ENCODE data around the gene CD19. TPM values are rescaled to one million over a fixed set of nuclear protein-coding genes. Genes with fewer than 3 reads are reported as not detected.
"Not testable (repeated sequence)": the region's sequence is repeated elsewhere in the genome, so short reads cannot be mapped to it uniquely, and the experiment has no call there.

The CD19 gene
- total RNA-seq, 6 donors from 2014 or later, result 0.46 to 1.4 (median 0.89) TPM; not detected in 1

DNA sequence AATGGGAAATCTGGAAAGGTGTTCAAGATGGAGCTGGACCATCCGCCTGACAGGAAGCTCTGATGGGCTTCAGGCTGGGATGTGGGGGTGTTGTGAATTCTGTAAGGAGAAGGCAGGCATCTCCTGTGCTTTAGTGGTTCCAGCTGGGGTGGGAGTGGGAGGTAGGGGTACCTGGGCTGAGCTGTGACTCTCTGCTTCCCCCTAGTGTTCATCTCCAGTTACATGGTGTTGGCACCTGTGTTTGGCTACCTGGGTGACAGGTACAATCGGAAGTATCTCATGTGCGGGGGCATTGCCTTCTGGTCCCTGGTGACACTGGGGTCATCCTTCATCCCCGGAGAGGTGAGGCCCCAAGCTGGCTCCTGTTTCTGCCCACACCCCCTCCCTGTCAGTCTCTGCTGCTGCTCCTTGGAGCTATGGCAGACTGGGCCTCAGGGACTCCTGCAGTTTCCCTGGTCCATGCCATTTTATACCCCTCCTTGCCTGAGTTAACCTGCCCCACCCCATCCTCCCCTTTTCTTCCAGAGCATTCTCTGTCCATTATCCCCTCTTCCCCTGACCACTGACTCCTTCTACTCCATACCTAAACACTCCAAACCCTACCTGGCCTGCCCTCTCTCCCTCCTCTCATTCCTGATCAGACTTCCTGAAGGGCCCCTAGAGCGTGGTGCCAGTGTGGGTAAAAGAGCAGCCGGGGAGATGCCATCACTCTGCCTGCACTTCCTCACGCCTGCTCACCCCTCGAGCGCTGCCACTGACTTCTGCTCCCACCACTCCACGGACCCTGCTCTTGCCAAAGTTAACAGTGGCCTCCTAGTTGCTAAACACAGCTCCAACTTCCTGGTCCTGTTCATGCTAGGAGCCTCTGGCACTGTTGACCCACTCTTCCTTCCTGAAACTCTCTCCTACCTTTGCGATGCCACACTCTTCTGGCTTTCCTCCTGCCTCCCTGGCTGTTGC, 46.2 kb downstream of the CD19 start:
- peaks cover 5 to 51% (median 41%) of the 10 kb centered on the region in 4 donors for H3K36me3 ChIP-seq
- no peak for TF ChIP-seq POLR2A (IDR thresholded peaks at IDR 0.05)
- TF ChIP-seq, protein P1, sequence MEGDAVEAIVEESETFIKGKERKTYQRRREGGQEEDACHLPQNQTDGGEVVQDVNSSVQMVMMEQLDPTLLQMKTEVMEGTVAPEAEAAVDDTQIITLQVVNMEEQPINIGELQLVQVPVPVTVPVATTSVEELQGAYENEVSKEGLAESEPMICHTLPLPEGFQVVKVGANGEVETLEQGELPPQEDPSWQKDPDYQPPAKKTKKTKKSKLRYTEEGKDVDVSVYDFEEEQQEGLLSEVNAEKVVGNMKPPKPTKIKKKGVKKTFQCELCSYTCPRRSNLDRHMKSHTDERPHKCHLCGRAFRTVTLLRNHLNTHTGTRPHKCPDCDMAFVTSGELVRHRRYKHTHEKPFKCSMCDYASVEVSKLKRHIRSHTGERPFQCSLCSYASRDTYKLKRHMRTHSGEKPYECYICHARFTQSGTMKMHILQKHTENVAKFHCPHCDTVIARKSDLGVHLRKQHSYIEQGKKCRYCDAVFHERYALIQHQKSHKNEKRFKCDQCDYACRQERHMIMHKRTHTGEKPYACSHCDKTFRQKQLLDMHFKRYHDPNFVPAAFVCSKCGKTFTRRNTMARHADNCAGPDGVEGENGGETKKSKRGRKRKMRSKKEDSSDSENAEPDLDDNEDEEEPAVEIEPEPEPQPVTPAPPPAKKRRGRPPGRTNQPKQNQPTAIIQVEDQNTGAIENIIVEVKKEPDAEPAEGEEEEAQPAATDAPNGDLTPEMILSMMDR (IDR thresholded peaks at IDR 0.05), result peak in 3 of 6 experiments; percentile 8 to 33 (median 19)
- no peak for ATAC-seq (ENCODE audit: low FRiP score in 2 of 2)
- no peak for DNase-seq
- no peak overlapping the region for H3K4me3 ChIP-seq
- H3K27me3 ChIP-seq, result no peaks in the 10 kb centered on the region
- WGBS, 2 donors, result 69 to 77% methylated on average over 11 of the region's 11 CpGs
- H3K27ac ChIP-seq, result no peak overlapping the region
- H3K4me1 ChIP-seq, result peaks cover 13 to 38% (median 22%) of the 10 kb centered on the region in 4 donors
- H3K9me3 ChIP-seq, result peaks cover 0 to 4% (median 1%) of the 10 kb centered on the region in 4 donors

DNA sequence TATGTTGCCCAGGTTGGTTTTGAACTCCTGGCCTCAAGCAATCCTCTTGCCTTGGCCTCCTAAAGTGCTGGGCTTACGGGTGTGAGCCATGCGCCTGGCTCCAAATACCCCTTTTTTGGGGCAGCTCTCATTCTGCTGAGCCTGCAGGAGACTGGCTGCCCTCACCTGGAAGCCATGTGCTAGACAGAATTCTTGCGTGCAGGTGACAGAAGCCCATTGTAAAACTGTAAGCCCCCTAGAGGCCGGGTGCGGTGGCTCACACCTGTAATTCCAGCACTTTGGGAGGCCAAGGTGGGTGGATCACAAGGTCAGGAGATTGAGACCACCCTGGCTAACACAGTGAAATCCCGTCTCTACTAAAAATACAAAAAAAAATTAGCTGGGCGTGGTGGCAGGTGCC, 48.6 kb downstream of the CD19 start:
- H3K36me3 ChIP-seq, result peaks cover 5 to 75% (median 58%) of the 10 kb centered on the region in 4 donors
- H3K27me3 ChIP-seq; ATAC-seq (ENCODE audit: low FRiP score in 2 of 2): not testable (repeated sequence)

DNA sequence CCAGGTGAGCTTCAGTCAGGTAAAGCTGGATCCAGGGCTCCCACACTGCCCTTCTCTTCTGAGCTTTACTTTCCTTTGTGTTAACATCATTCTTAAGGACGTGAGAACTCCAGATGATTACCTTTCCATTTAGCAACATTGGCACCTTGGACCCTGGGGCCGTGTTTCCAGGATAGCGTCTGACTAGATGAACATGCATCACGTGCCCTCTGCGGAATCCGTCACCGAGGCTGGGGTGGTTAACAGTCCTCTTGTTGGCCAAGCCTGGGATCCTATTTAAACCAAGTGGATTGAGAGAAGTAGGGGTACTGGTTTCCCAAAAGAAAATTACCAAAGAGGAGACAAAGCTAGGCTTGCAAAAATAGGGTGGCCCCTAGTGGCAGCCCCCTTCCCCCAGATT, 49.2 kb downstream of the CD19 start:
- Histone ChIP-seq H3K4me1 (peaks cover 5 to 30% (median 11%) of the 10 kb centered on the region in 4 donors), H3K36me3 (peaks cover 5 to 78% (median 63%) of the 10 kb centered on the region in 4 donors), H3K27ac (no peak overlapping the region), H3K4me3 (no peak overlapping the region), H3K27me3 (no peaks in the 10 kb centered on the region), H3K9me3 (peaks cover 0 to 4% (median 1%) of the 10 kb centered on the region in 4 donors)
- 91 to 97% methylated on average over 7 of the region's 7 CpGs for WGBS, 2 donors
- no peak for DNase-seq
- ATAC-seq (ENCODE audit: low FRiP score in 2 of 2), result no peak
- TF ChIP-seq POLR2A (IDR thresholded peaks at IDR 0.05) (no peak), EP300 (IDR thresholded peaks at IDR 0.05) (no peak), POLR2AphosphoS5 (IDR thresholded peaks at IDR 0.05) (no peak)
- TF ChIP-seq, protein P1 (IDR thresholded peaks at IDR 0.05), result no peak

More for the DNA sequence above, 48.6 kb downstream of the CD19 start:
- not testable (repeated sequence) for H3K4me3 ChIP-seq, DNase-seq, H3K27ac ChIP-seq, H3K9me3 ChIP-seq
- H3K4me1 ChIP-seq, result peaks cover 11 to 36% (median 17%) of the 10 kb centered on the region in 4 donors
- 85 to 88% methylated on average over 7 of the region's 7 CpGs for WGBS, 2 donors

DNA sequence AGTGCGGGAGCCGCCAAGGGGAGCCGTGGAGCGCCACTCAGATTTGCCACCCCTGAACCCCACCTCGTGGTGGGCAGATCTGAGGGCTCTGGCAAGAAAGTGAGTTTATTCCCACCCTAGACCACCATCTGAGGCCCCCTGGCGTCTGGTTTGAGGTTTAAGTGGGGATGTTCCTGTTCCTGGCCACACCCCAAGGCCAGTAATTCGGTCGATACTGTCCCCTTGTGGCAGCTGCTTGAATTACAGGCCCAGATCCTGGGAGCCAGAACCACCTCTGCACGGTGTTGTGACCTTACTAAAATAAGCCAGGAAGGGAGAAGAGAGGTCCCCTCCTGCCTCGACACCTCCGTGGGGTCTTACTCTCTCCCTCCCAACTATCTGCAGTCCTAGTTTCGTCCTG, 49.7 kb downstream of the CD19 start:
- Histone ChIP-seq H3K36me3 (peaks cover 5 to 83% (median 68%) of the 10 kb centered on the region in 4 donors), H3K9me3 (peaks cover 0 to 4% (median 1%) of the 10 kb centered on the region in 4 donors), H3K27me3 (no peaks in the 10 kb centered on the region), H3K27ac (no peak overlapping the region), H3K4me1 (peaks cover 3 to 25% (median 8%) of the 10 kb centered on the region in 4 donors), H3K4me3 (no peak overlapping the region)
- ATAC-seq (ENCODE audit: low FRiP score in 2 of 2) (no peak), DNase-seq (no peak)
- 83 to 91% methylated on average over 9 to 11 of the region's 12 CpGs for WGBS, 2 donors
- TF ChIP-seq POLR2A (IDR thresholded peaks at IDR 0.05) (no peak), POLR2AphosphoS5 (IDR thresholded peaks at IDR 0.05) (no peak), EP300 (IDR thresholded peaks at IDR 0.05) (no peak)
- TF ChIP-seq, protein P1 (IDR thresholded peaks at IDR 0.05), result peak; percentile 13 to 45 (median 26)

DNA sequence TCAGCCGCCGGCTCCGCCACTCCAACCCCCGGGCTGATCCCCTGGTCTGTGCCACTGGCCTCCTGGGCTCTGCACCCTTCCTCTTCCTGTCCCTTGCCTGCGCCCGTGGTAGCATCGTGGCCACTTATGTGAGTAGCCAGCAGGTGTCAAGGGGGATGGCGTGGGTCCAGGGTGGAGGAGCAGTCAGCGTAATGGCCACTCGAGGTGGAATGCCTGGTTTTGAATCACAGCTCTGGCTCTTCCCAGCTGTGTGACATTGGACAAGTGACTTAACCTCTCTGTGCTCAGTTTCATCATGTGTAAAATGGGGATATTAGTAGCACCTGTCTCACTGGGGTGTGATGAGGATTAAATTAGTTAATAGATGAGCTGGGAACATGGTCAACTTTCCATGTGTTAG, 50.6 kb downstream of the CD19 start:
- Histone ChIP-seq H3K4me1 (peaks cover 3 to 16% (median 8%) of the 10 kb centered on the region in 4 donors), H3K36me3 (peaks cover 5 to 92% (median 72%) of the 10 kb centered on the region in 4 donors)
- TF ChIP-seq POLR2AphosphoS5 (IDR thresholded peaks at IDR 0.05) (no peak), POLR2A (IDR thresholded peaks at IDR 0.05) (no peak), EP300 (IDR thresholded peaks at IDR 0.05) (no peak)
- TF ChIP-seq, protein P1 (IDR thresholded peaks at IDR 0.05), result no peak

More for the DNA sequence above, 50.6 kb downstream of the CD19 start:
- 100% methylated on average over 6 to 10 of the region's 10 CpGs for WGBS, 2 donors
- ATAC-seq (ENCODE audit: low FRiP score in 2 of 2) (no peak), DNase-seq (no peak)
- Histone ChIP-seq H3K9me3 (peaks cover 0 to 11% (median 1%) of the 10 kb centered on the region in 4 donors), H3K4me3 (no peak overlapping the region), H3K27me3 (no peaks in the 10 kb centered on the region), H3K27ac (no peak overlapping the region)

Measured in upper lobe of left lung (tissue), 6 donors.